IPS-NIHi11 (cell line): ENCODE results near the gene TGFB1I1.
"Not testable (repeated sequence)": the region's sequence is repeated elsewhere in the genome, so short reads cannot be mapped to it uniquely, and the experiment has no call there.

Source experiments
- DNase-seq: peaks from one replicate; pipeline ENCODE4 v3.0.0; 2012; ENCODE audit warnings: mixed read lengths, low spot score

Gene TGFB1I1

DNA sequence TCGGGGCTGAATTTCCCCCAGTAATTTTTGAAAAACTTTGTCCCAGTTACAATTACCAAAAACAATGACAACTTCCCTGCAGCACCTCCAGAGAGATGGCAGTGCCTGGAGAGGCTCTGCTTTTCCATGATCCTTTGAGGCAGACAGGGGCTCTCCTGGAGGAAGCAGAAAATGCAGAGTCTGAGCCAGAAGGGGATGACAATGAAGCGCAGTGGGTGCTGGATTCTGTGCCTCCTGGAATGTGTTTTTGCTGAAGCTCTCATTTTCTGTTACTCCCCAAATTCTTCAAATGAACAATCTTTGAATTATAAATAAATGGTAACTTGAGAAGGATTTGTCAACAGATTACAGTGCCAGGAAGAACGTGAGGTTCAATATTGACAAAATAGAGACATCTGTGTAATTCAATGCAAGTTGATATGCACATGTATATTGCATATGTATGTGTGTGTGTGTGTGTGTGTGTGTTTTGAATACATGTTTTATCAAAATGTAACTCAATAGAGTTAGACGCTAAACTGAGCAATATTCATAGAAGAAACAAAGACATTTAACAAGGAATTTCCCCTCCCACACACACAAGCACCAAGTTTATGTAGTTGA lies 45.9 kb downstream of the TGFB1I1 start:
- no peak for DNase-seq

DNA sequence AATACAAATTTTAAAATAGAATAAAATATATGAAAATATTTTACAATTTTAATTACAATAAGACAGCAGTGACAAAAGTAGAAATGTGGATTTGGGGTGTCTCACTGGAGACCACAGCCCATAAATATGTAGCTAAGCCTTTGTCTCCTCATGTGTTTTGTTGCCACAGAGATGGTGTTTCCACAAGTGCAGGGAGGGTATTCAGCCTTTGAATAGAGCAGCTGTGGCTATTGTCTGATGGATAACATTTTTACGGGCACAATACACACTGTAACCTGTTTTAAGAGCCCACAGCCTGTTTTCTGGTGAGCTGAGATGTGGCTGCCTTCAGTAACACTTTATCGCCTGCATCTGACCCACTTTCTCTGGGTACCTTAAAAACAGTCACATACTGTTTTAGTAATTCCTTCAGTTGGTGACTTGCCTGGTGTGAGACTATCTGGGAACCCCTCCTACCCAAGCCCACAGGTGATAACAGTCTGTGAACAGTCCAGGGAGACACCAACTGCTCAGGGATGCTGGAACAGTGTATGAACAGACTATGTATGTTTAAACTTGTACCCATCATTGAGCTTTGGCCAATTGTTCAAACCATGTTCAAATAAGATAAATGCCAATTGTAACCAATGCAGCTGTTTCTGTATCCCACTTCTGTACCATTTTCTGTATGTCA lies 47.9 kb downstream of the TGFB1I1 start:
- no peak for DNase-seq

DNA sequence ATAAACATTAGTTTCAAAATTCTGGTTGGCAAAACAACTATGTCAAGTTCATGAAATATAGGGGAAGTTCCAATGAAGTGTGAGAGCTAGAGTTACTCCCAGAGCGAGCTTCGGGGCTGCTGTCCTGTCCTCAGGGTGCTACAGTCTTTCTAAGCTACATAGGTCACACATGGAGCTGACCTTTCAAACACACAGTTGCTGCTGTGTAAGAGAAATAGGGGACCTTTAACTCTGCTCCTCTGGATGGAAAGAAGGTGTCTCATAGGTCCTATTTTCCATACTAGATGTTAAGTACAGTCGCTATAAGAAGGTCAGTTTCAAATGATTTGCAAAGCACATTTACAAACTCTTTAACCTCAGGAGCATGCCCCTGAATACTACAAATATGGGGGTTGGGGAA lies 49.4 kb downstream of the TGFB1I1 start:
- no peak for DNase-seq

DNA sequence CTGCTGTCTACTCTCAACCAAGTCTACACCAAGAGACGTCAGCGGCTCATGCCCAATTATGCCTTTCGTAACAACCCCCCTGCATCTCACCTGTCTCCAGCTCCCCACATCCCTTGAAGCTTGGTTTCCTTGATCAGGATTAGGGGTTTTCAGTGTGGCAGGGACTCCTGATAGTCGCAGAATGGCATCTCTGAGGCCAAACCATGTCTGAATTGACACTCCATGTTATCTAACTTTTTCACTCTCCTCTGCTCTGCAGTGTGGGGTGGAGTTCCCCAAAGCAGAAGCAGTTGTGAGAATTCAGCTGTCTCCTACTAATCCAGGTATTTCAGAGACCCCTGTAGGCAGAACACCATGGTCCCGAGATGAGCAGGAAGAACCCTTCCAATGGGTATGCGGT lies 50.1 kb downstream of the TGFB1I1 start:
- no peak for DNase-seq

DNA sequence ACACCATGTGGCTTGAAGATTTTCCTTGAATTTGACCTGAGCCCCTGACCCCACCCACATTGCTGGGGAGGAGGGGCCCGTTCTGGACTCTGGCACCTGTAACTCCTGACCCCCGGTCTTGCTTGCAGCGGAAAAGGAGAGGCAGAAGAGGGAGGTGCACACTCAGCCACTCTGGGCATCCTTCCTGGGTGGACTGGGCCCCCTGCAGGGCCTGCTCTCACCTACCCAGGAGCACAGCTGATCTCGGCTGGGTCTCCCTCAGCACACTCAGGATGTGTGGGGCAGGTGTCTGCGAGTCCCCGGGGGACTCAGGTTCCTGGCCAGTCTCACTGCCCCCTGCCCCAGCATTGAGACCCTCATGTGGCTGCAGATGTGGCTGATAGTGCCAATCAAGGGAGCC lies 51.8 kb downstream of the TGFB1I1 start:
- DNase-seq: not testable (repeated sequence)

DNA sequence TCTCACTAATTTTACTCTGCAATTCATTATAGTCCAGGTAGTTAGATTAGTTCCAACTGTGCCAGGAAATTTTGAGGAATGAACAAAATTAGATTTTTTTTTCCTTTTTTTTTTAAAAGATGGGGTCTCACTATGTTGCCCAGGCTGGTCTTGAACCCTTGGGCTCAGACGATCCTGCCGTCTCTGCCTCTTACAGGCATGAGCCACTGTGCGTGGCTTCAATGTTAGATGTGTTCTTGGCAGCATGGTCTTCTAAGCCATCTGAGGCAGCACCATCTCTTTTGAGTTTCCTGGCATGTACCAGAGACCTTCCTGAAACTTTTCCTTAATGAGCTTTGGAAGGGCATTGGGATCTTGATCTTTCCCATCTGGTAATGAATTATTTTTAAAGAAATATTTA lies 53.2 kb downstream of the TGFB1I1 start:
- DNase-seq: no peak
